NCI-H1694 treated with DMSO at 0.1 percent for 48 hours (cell line): ENCODE measurements around the gene CTNNA3.

ENCODE experiments used
- DNase-seq: peaks from one replicate; lab custom pipeline; 2025; lab: John Stamatoyannopoulos, UW

Gene CTNNA3

DNA sequence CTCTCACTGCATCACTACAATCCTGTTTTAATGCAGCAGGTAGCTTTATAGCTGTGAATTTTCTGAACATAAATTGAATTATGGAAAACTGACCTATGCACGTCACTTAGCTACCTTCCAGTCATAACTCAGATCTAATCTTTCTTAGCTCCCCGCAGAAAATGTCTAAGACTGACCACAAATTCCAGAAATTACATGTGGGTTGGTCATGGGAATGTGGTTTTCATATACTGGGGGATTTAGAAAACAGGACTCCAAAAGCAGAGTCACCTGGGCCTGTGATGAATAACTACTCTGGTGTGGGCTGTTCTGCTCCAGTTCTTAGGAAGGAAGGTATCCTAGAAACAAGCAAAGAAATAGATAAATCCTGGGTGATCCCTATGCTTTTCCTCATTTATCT lies 948.5 kb downstream of the CTNNA3 start:
- no peak for DNase-seq

- no peak for DNase-seq
Observed at GRCh38 chr10:66746711-66747110, 949.3 kb downstream of the CTNNA3 start.

DNA sequence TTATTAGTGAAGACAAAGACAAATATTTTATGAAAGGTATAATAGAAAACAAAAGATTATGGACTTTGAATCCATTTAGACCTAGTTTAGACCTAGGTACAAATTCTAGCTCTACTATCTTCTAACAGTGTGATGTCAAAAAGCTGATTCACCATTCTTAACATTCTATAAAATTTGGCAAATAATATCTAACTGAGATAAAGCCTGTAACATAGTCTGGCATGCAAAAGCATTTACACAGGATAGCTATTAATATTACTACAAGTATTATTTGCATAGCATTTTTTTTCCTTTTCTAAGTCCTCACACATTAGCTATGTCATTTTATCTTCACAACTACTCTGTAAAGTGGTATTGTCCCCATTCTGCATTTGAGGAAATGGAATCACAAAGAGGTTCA lies 949.7 kb downstream of the CTNNA3 start:
- DNase-seq: no peak

DNA sequence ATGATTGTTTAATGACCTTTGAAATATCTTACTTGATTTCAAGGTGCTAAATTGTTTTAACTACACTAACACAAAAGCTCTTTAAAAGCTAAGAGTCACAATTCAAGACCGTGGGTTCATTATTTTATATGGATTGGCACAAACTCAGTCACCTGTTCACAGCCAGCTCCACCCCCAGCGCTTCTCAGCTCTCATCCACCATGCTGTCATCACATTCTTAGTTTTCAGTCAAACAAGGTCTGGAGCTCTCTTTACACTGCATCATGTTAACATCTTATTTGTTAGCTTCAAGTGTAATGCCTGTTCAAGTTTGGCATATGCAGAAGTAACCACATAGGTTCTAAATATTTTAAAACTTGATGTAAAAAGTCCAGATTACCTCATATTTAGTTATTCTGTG lies 951.1 kb downstream of the CTNNA3 start:
- no peak for DNase-seq

- no peak for DNase-seq
Observed at GRCh38 chr10:66737241-66737640, 958.8 kb downstream of the CTNNA3 start.

- DNase-seq: no peak
Observed at GRCh38 chr10:66723608-66724400, 972.2 kb downstream of the CTNNA3 start.

DNA sequence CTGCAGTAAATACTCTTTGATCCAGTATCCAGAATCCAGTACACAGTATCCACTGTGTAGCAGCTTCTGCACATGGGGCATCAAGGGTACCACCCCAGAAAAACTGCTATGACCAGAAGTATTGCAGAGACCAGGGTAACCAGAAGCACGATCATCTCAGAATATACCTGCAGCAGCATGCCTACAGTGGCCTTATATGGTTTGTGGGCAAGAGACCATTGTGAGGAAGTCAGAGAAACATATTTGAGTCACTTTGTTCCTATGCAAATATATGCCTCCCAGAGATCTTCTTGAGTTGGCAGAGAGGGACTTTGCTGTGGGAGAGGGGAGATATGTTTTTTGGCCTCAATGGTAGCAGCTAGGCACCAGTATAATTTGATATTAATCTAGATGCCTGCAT lies 976.5 kb downstream of the CTNNA3 start:
- no peak for DNase-seq

GRCh38 chr10:66717231-66717981 lies 978.6 kb downstream of the CTNNA3 start:
- no peak for DNase-seq

- DNase-seq: no peak
Observed at GRCh38 chr10:66714741-66715140, 981.3 kb downstream of the CTNNA3 start.

DNA sequence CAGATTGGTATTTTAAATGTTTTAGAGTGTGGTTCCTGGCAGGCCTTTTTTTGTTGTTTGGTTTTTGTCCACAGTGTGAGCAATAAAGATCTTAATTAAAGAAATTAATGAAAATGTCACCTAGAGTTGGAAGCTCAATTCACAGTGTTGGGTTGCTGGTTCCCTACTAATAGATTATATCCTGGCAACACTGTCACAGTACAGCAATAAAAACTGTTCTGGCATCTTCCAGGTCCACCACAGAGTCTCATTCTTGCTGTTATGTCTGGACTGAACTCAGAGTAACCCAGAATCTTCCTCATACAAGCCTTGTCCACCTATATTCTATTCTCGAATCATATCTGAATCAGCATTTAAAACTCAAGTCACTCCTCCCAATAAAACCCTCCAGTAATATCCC lies 982.6 kb downstream of the CTNNA3 start:
- DNase-seq: no peak

DNA sequence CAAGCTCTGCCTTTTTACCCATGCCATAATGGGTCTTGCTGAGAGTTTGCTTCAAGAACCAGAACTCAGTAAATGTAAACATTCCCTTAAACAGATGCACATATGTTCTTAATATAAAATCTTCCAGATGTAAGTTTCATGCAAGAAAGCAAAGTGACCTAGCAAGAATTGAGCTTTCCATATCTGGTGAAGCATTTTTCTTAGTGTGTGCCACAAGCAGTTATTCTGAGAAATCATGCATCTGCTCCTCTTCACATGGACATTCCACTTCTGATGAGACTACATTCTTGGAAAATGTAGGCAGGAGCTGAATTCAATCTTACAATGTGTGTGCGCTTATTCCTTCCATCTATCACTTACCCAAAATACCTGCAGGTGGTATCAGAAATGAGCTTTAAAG lies 997.9 kb downstream of the CTNNA3 start:
- DNase-seq: no peak

DNA sequence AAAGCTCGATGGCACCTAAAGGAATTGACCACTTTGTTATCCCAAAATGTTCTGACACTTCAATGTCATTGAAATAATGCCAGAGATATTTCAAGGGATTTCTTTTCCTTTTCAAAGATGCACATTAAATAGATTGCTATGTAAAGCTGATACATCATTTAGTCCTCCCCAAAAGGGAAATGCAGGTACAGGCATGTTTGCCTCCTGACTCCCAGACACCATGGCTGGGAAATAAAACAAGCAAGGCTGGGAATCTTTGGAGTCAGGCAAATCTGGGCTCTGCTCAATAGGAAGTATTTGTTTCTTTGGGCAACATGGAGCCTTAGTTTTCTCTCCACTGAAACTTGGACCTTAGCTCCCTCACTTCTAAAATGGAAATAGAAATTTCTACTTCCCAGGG lies 1000.9 kb downstream of the CTNNA3 start:
- DNase-seq: no peak

DNA sequence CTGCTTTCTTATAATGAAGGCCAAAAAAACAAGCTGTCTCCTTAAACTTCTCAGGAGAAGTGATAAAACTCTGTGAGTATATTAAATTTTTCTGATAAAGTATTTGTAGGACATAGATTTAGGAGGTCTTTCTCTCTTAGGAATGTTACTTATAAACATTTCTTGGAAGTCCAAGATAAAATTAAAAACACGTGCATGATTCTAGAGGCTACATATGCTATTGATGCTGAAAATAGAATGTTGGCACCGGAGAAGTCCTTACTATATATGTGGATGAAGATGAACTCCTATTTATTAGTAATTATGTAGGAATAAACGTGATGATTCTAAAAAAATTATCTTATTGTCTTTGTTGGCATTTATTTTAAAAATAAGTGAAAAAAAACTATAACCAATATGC lies 1011.4 kb downstream of the CTNNA3 start:
- no peak for DNase-seq

- no peak for DNase-seq
Observed at GRCh38 chr10:66680886-66681285, 1015.1 kb downstream of the CTNNA3 start.

DNA sequence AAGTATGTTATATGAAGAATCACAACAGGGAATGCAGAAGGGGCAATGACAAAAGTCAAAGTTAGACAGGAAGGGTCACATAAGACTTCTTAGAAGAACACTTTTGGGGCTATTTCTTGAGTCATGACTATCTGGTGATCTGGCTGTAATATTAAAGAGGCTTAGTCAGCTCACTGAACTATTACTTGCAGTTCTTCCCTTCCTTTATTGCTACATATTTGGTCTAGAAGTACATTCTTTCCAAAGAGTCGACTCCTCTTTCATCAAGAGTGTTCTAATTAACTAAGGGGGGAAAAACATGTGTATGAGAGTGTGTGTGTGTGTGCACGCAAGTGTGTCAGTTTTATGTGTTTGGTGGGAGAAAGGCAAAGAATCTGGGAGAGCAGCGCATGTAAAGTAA lies 1017.5 kb downstream of the CTNNA3 start:
- no peak for DNase-seq

GRCh38 chr10:66673071-66673470 lies 1022.9 kb downstream of the CTNNA3 start:
- DNase-seq: no peak

GRCh38 chr10:66671562-66671961 lies 1024.4 kb downstream of the CTNNA3 start:
- DNase-seq: no peak

DNA sequence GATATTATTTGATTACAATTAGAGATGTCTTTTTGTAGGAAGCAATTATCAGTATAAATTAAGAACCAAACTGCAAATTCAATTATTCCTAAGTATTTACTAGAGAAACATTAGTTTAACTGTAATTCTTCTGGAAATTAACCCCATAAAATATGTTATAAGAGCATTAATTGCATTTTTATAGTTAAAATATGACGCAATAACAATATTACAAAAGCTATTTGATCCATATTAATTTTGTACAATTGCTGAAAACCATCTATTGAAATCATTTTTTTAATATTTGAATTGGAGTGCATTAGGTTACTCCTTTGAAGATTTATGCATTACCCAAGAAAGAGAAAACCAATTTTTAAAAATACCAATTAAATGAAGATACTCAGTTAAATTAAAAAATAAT lies 1024.9 kb downstream of the CTNNA3 start:
- no peak for DNase-seq

DNA sequence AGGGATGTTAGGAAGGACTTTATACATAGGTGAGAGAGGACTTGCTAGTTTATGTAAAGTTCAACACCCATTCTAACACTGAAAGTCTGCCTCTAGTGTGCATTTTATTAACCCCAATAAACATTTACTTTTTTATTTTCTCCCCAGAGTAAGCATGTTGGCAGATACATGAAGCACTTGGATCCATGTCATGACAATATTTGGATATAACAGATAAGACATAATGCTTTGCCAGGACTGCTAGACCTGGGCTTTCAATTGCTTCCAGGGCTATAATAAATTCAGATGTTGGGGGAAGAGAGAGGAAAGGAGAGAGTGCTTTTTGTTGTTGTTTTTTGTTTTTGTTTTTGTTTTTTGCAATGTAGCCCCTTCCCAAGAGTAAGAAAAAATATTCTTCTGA lies 1039.5 kb downstream of the CTNNA3 start:
- DNase-seq: no peak

GRCh38 chr10:66654861-66655260 lies 1041.1 kb downstream of the CTNNA3 start:
- no peak for DNase-seq

- no peak for DNase-seq
Observed at GRCh38 chr10:66651308-66652082, 1044.5 kb downstream of the CTNNA3 start.

DNA sequence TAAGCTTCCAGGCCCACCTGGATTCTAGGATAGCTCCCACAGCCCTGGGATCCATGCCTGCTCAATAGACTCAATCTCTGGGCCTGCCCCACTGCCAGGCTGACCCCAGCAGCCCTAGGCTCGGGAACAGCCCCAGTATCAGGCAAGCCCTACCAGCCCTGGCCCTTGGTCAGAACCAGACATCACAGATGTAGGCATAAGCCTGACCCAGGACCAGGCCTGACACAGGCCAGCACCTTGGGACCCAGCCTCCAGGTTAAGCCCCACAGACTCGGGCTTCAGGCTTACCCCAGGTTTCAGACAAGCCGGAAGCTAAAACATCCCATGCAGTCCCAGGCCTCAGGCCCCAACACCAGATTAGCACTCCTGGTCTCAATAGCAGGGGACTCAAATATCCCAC lies 1046.4 kb downstream of the CTNNA3 start:
- no peak for DNase-seq

GRCh38 chr10:66642217-66642616 lies 1053.8 kb downstream of the CTNNA3 start:
- DNase-seq: no peak
